Smooth muscle cell (in vitro differentiated cells): ENCODE data around the gene C2CD2L. TPM values are rescaled to one million over a fixed set of nuclear protein-coding genes. Genes with fewer than 3 reads are reported as not detected.
A peak's percentile ranks its signal among the peaks of the same experiment; 100 is the strongest.

Source experiments
- DNase-seq: peaks from one replicate; lab custom pipeline; 2025; ENCODE audit not compliant: unreplicated experiment; lab: John Stamatoyannopoulos, UW
- H2AFZ ChIP-seq: fragments of 200-600 bp; sonication (generic); 2 replicates; pipeline ENCODE4 v1.6.0; 2016; ENCODE audit warnings: antibody characterized with exemption, low read depth, mild to moderate bottlenecking
- H3F3A ChIP-seq: fragments of 200-600 bp; sonication (generic); 2 replicates; pipeline ENCODE4 v1.6.0; 2017; ENCODE audit warnings: antibody characterized with exemption, low read depth
- H3K27ac ChIP-seq: fragments of 200-600 bp; sonication (generic); 2 replicates; pipeline ENCODE4 v1.5.1; 2016; ENCODE audit warnings: low read depth, mild to moderate bottlenecking
- H3K27me3 ChIP-seq: fragments of 200-600 bp; sonication (generic); 2 replicates; pipeline ENCODE4 v1.6.1; 2016; ENCODE audit warnings: low read depth, mild to moderate bottlenecking
- H3K36me3 ChIP-seq: fragments of 200-600 bp; sonication (generic); 2 replicates; pipeline ENCODE4 v1.5.1; 2016; ENCODE audit warnings: low read depth
- H3K4me1 ChIP-seq: fragments of 200-600 bp; sonication (generic); 2 replicates; pipeline ENCODE4 v1.5.1; 2016; ENCODE audit warnings: low read depth
- H3K4me2 ChIP-seq: fragments of 200-600 bp; sonication (generic); 2 replicates; pipeline ENCODE4 v1.6.0; 2016; ENCODE audit warnings: mild to moderate bottlenecking
- H3K4me3 ChIP-seq: fragments of 200-600 bp; sonication (generic); 2 replicates; pipeline ENCODE4 v1.5.1; 2016; ENCODE audit warnings: mild to moderate bottlenecking
- H3K79me2 ChIP-seq: fragments of 200-600 bp; sonication (generic); 2 replicates; pipeline ENCODE4 v1.6.0; 2016; ENCODE audit warnings: low read depth, mild to moderate bottlenecking
- H3K9ac ChIP-seq: fragments of 200-600 bp; sonication (generic); 2 replicates; pipeline ENCODE4 v1.6.0; 2016; ENCODE audit warnings: low read depth
- H3K9me3 ChIP-seq: fragments of 200-600 bp; sonication (generic); replicated peaks from 2 replicates; pipeline ENCODE4 v1.5.1; 2016; ENCODE audit warnings: low read depth
- H4K20me1 ChIP-seq: fragments of 200-600 bp; sonication (generic); 2 replicates; pipeline ENCODE4 v1.6.0; 2016; ENCODE audit warnings: low read depth
- WGBS: methylation state at CpG from one replicate; pipeline ENCODE4 v1.1.7; 2016; ENCODE audit warnings: low lambda C conversion rate; 5-methylcytosine and 5-hydroxymethylcytosine counted together
- polyA plus RNA-seq: library from polyadenylated mRNA; unstranded; fragments of >200 nt; fragmentation: Nextera tagmentation; extraction: Ambion mirVana; gene quantifications from 2 replicates; pipeline ENCODE4 v1.2.1, GENCODE V29; 2016
- total RNA-seq: library from RNA; depleted of rRNA; stranded (reverse); fragments of >200 nt; gene quantifications from 2 replicates; pipeline ENCODE4 v1.2.3, GENCODE V29; 2014
- TF ChIP-seq, protein P1 (sequence below): fragments of 200-600 bp; sonication (generic); IDR thresholded peaks from 2 replicates; pipeline ENCODE4 v1.5.1; 2017; ENCODE audit warnings: borderline replicate concordance, mild to moderate bottlenecking, antibody characterized with exemption; ENCODE audit not compliant: insufficient read depth, poor library complexity, severe bottlenecking

The C2CD2L gene
- total and polyA plus RNA-seq, 2 experiments from 2014 or later, result 4.8 to 7.2 TPM

DNA sequence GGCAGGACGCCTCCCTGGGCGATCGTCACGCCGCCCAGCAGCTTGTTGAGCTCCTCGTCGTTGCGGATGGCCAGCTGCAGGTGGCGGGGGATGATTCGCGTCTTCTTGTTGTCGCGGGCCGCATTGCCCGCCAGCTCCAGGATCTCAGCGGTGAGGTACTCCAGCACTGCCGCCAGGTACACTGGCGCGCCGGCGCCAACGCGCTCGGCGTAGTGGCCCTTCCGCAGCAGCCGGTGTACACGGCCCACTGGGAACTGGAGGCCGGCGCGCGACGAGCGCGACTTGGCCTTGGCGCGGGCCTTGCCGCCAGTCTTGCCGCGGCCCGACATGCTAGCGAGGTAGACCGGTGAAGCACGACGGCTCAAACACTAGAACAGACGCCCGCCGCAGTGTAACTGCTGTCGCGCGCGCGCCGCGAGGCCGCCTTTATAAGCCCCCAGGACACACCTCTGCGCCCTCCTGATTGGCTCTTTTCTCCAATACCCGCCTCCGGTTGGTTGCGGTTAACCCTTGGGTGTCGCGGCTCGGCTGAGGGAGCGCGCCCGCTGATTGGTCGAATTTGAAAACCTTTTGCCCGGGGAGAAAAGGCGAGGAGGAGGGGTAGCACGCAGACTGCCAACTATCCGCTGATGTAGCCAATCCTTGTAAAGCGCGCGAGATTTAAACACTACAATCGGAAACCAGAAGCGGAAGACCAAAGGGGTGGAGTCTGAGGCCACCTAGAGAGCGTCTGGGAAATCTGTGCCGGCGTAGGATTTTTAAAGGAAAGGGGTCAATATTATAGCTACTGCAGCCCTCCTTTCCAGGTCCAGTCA lies 11.9 kb upstream of the C2CD2L start:
- Histone ChIP-seq H3F3A (peaks cover 14% of the 10 kb centered on the region), H3K9me3 (no peaks in the 10 kb centered on the region), H3K36me3 (no peaks in the 10 kb centered on the region), H3K4me2 (peak overlapping the region; percentile 92), H3K27ac (peak overlapping the region; percentile 69), H3K4me3 (peak overlapping the region; percentile 70), H3K4me1 (peaks cover 8% of the 10 kb centered on the region), H4K20me1 (peaks cover 14% of the 10 kb centered on the region), H3K79me2 (peaks cover 38% of the 10 kb centered on the region), H2AFZ (no peak overlapping the region), H3K27me3 (no peaks in the 10 kb centered on the region), H3K9ac (peak overlapping the region; percentile 59)
- TF ChIP-seq, protein P1, sequence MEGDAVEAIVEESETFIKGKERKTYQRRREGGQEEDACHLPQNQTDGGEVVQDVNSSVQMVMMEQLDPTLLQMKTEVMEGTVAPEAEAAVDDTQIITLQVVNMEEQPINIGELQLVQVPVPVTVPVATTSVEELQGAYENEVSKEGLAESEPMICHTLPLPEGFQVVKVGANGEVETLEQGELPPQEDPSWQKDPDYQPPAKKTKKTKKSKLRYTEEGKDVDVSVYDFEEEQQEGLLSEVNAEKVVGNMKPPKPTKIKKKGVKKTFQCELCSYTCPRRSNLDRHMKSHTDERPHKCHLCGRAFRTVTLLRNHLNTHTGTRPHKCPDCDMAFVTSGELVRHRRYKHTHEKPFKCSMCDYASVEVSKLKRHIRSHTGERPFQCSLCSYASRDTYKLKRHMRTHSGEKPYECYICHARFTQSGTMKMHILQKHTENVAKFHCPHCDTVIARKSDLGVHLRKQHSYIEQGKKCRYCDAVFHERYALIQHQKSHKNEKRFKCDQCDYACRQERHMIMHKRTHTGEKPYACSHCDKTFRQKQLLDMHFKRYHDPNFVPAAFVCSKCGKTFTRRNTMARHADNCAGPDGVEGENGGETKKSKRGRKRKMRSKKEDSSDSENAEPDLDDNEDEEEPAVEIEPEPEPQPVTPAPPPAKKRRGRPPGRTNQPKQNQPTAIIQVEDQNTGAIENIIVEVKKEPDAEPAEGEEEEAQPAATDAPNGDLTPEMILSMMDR, result no peak
- DNase-seq, result peak; percentile 95
- 1% methylated on average over 77 of the region's 79 CpGs for WGBS

DNA sequence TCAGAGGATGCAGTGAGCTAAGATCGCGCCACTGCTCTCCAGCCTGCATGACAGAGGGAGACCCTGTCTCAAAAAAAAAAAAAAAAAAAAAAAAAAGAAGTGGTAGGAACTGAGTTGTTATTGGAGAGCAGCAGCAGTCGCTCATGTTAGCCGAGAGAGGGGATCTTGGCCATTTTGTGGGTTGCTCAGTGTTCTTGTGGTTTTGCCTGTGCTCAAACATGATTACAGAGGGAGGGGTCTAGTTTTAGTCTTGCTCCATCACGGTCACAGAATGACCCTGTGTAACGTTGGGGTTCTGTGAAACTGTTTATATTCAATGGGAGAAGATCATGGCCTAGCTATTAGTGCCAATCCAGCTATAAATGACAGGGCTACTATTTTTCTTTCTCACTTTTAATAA lies 7.4 kb upstream of the C2CD2L start:
- no peak for DNase-seq
- Histone ChIP-seq H3K4me3 (no peak overlapping the region), H3K27me3 (no peaks in the 10 kb centered on the region), H3K9me3 (no peaks in the 10 kb centered on the region), H3K79me2 (peaks cover 12% of the 10 kb centered on the region), H3K9ac (no peak overlapping the region), H4K20me1 (peaks cover 3% of the 10 kb centered on the region), H3K36me3 (no peaks in the 10 kb centered on the region), H3F3A (peaks cover 23% of the 10 kb centered on the region), H3K27ac (no peak overlapping the region), H3K4me2 (no peak overlapping the region), H2AFZ (no peak overlapping the region), H3K4me1 (peaks cover 12% of the 10 kb centered on the region)
- 95% methylated on average over 6 of the region's 6 CpGs for WGBS
- TF ChIP-seq, protein P1, result no peak

DNA sequence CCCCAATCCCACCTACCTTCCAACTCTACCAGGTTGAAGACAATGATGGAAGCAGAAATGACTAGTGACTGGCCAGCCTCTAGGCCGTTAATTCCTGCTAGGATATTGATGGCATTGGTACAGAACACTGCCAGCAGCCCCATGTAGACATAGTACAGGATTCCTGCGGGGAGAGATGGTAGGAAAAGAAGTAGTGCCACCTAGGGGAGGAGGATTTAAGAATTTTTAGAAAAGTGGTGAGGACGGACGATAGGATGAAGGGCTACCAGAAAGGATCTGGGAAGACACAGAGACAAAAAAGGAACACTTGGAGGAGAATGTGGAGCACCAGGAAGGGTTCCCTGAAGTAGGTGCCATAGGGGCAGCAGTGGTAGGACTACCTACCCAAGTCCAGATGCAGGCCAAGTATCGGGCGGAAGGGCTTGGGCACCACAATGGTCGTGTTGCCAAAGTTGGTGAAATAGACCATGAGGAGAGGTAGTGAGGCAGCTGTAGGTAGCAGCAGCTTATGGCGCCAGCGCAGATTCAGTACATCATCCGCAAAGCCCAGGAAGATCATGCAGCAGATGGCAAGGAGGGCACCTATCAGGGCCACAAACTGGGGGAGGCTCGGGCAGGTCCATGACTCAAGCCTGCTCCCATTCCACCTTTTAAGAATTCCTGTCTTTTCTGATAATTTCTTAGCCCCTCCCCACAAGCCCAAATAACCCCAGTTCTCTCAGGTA lies 6.7 kb upstream of the C2CD2L start:
- no peaks in the 10 kb centered on the region for H3K36me3 ChIP-seq
- peaks cover 12% of the 10 kb centered on the region for H3K4me1 ChIP-seq
- H3K4me2 ChIP-seq, result peak overlapping the region; percentile 98
- H3K9ac ChIP-seq, result peak overlapping the region; percentile 97
- no peak overlapping the region for H2AFZ ChIP-seq
- peak overlapping the region; percentile 81 for H3K4me3 ChIP-seq
- peaks cover 23% of the 10 kb centered on the region for H3F3A ChIP-seq
- no peak for DNase-seq
- H3K9me3 ChIP-seq, result no peaks in the 10 kb centered on the region
- 39% methylated on average over 11 of the region's 11 CpGs for WGBS
- H3K79me2 ChIP-seq, result peaks cover 11% of the 10 kb centered on the region
- H4K20me1 ChIP-seq, result peaks cover 3% of the 10 kb centered on the region
- H3K27ac ChIP-seq, result no peak overlapping the region
- TF ChIP-seq, protein P1, result peak; percentile 34
- H3K27me3 ChIP-seq, result no peaks in the 10 kb centered on the region
